Neutrophil (primary cell): ENCODE measurements around the gene ZNF208.
"Not testable (repeated sequence)": the region's sequence is repeated elsewhere in the genome, so short reads cannot be mapped to it uniquely, and the experiment has no call there.

Experiments used
- H3K27ac ChIP-seq: fragments of 200-600 bp; sonication (generic); 2 replicates; pipeline ENCODE4 v1.5.1; 2016; ENCODE audit warnings: mild to moderate bottlenecking, moderate library complexity
- H3K27me3 ChIP-seq: fragments of 200-600 bp; sonication (generic); 2 replicates; pipeline ENCODE4 v1.6.0; 2016; ENCODE audit warnings: mild to moderate bottlenecking
- H3K36me3 ChIP-seq: fragments of 200-600 bp; sonication (generic); 2 replicates; pipeline ENCODE4 v1.5.1; 2017
- H3K4me1 ChIP-seq, 2 experiments: fragments of 200-600 bp in 1 of 2; sonication (generic) in 1 of 2; 1 replicate in 1 of 2; 2 replicates in 1 of 2; pipeline versions ENCODE4 v1.5.1 to v1.6.1; 2013 to 2016; ENCODE audit warnings: low read depth in 1 of 2, low read length in 1 of 2, mild to moderate bottlenecking in 1 of 2, moderate library complexity in 1 of 2; ENCODE audit not compliant: control insufficient read depth in 1 of 2, insufficient read depth in 1 of 2
- H3K4me3 ChIP-seq, 2 experiments: fragments of 200-600 bp in 1 of 2; sonication (generic) in 1 of 2; 1 replicate in 1 of 2; 2 replicates in 1 of 2; pipeline ENCODE4 v1.5.1; 2013 to 2016; ENCODE audit warnings: low read depth in 1 of 2, low read length in 1 of 2, mild to moderate bottlenecking in 1 of 2, moderate library complexity in 1 of 2
- H3K9me3 ChIP-seq: fragments of 200-600 bp; sonication (generic); 2 replicates; pipeline ENCODE4 v1.5.1; 2016
- TF ChIP-seq, protein P1 (sequence below): fragments of 200-600 bp; sonication (generic); IDR thresholded peaks from 2 replicates; pipeline ENCODE4 v1.5.1; 2016; ENCODE audit warnings: antibody characterized with exemption

Gene ZNF208

DNA sequence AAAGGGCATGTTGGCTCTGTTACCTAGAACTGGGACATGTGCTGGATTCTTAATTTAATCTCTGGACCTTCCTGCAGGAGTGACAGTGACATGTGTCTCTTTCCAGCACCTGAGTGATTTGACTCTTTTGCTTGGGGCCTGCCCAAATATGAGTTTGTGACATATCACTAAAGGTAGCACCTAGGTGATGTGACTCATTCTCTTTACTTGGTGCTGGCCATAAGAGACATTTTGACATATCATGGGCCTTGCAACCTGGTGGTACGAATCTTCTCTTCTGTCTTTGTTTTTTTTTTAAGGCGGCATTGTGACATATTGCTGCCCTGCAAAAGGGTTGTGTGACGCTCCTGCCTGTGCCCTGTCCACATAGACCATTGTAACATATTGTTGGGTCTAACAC is 108.9 kb downstream of the ZNF208 start:
- TF ChIP-seq, protein P1, sequence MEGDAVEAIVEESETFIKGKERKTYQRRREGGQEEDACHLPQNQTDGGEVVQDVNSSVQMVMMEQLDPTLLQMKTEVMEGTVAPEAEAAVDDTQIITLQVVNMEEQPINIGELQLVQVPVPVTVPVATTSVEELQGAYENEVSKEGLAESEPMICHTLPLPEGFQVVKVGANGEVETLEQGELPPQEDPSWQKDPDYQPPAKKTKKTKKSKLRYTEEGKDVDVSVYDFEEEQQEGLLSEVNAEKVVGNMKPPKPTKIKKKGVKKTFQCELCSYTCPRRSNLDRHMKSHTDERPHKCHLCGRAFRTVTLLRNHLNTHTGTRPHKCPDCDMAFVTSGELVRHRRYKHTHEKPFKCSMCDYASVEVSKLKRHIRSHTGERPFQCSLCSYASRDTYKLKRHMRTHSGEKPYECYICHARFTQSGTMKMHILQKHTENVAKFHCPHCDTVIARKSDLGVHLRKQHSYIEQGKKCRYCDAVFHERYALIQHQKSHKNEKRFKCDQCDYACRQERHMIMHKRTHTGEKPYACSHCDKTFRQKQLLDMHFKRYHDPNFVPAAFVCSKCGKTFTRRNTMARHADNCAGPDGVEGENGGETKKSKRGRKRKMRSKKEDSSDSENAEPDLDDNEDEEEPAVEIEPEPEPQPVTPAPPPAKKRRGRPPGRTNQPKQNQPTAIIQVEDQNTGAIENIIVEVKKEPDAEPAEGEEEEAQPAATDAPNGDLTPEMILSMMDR, result no peak
- no peak overlapping the region for H3K4me3 ChIP-seq
- no peak overlapping the region for H3K27ac ChIP-seq
- no peaks in the 10 kb centered on the region for H3K4me1 ChIP-seq
- peaks cover 11% of the 10 kb centered on the region for H3K9me3 ChIP-seq
- no peaks in the 10 kb centered on the region for H3K27me3 ChIP-seq
- no peaks in the 10 kb centered on the region for H3K36me3 ChIP-seq

DNA sequence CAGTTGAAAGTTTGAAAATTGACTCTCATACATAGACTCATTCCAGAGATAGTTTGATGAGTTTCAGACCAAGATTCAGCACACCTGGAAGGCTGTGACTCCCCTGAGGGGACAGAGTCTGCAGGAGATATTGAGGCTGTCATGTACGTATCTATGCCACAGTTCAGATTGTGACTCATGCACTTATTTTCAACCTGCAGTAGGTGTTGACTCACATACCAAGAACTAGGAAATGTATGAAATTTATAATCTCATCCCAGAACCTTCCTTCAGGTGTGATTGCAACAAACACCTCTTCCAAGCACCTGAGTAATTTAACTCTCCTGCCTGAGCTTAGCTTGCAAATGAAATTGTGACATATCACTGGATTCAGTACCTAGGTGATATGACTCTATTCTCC is 110.3 kb downstream of the ZNF208 start:
- Histone ChIP-seq H3K27ac (no peak overlapping the region), H3K9me3 (peaks cover 6% of the 10 kb centered on the region), H3K36me3 (no peaks in the 10 kb centered on the region), H3K4me3 (no peak overlapping the region), H3K4me1 (no peaks in the 10 kb centered on the region), H3K27me3 (no peaks in the 10 kb centered on the region)
- TF ChIP-seq, protein P1, result no peak

DNA sequence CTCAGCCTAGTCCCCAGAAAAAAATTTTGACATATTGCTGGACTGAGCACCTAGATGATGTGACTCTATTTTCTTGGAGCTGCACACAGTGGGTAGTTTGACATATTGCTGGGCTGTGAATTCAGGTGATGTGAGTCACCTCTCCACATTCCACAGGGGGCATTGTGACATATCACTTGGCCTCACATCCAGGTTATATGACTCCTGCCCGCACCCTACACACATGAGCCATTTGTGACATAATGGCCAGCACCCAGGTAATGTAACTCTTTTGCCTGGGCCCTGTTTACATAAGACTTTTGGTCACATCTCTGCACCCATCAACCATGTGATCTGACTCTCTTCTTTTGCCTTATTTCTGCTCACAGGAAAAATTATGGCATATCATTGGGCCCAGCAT is 119.7 kb downstream of the ZNF208 start:
- no peak overlapping the region for H3K27ac ChIP-seq
- no peaks in the 10 kb centered on the region for H3K9me3 ChIP-seq
- H3K4me1 ChIP-seq, result no peaks in the 10 kb centered on the region
- no peaks in the 10 kb centered on the region for H3K27me3 ChIP-seq
- no peak overlapping the region for H3K4me3 ChIP-seq
- TF ChIP-seq, protein P1, result no peak
- no peaks in the 10 kb centered on the region for H3K36me3 ChIP-seq

DNA sequence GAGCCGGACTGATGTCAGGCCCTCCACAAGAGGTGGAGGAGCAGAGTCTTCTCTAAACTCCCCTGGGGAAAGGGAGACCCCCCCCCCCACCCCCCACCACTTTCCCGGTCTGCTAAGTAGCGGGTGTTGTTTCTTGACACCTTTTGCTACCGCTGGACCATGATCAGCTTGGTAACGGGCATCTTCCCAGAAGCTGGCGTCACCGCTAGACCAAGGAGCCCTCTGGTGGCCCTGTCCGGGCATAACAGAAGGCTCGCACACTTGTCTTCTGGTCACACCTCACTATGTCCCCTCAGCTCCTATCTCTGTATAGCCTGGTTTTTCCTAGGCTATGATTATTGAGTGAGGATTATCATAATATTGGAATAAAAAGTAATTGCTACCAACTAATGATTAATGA is 120.7 kb downstream of the ZNF208 start:
- not testable (repeated sequence) for H3K36me3 ChIP-seq, H3K4me3 ChIP-seq, H3K9me3 ChIP-seq, H3K4me1 ChIP-seq, H3K27me3 ChIP-seq, H3K27ac ChIP-seq

DNA sequence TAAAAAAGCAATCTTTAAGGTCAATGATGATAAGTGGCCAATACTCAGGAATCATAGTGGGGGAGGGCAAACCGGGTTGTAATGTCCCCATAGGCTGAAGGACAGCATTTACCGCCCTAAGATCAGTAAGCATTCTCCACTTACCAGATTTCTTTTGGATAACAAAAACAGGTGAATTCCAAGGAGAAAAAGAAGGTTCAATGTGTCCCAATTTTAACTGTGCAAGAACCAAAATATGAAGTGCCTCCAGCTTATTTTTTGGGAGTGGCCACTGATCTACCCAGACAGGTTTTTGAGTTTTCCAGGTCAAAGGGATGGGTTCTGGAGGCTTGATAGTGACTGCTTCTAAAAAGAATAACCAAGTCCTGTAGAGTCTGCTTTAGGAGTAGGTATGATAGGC is 125.2 kb downstream of the ZNF208 start:
- not testable (repeated sequence) for H3K27ac ChIP-seq, H3K27me3 ChIP-seq, H3K4me3 ChIP-seq, H3K4me1 ChIP-seq, H3K36me3 ChIP-seq, H3K9me3 ChIP-seq

DNA sequence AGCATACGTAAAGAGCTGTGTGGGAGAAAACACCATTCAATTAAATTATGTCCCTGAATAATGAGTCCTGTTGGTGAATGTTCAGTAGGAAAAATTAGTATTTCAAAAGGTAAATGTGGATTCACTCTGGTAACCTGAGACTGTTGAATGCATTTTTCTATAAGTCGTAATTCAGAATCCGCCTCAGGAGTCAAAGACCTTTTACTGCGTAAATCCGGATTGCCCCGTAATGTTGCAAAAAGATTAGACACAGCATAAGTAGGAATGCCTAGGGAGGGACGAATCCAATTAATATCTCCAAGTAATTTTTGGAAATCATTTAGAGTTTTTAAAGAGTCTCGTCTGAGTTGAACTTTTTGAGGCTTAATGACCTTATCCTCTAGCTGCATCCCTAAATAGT is 126.0 kb downstream of the ZNF208 start:
- not testable (repeated sequence) for H3K27ac ChIP-seq, H3K4me3 ChIP-seq, H3K36me3 ChIP-seq, H3K4me1 ChIP-seq, H3K27me3 ChIP-seq, H3K9me3 ChIP-seq

DNA sequence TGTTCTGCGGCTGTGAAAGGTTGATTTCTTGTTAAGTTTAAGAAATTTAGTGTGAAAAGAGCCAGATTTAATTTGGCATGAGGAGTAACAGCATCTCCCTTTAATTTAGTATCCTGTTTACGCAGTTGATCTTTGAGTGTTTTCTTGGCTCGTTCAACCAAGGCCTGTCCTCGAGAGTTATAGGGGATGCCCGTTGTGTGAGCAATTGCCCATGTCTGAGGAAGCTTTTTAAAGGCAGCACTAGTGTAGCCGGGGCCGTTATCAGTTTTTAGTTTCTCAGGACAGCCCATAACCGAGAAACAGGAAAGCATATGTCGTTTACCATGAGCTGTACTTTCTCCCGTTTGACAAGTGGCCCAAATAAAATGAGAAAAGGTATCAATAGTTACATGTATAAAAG is 127.2 kb downstream of the ZNF208 start:
- no peaks in the 10 kb centered on the region for H3K9me3 ChIP-seq
- peaks cover 0 to 4% of the 10 kb centered on the region in 2 experiments for H3K4me1 ChIP-seq
- H3K27me3 ChIP-seq, result no peaks in the 10 kb centered on the region
- TF ChIP-seq, protein P1, result no peak
- no peak overlapping the region for H3K27ac ChIP-seq
- H3K4me3 ChIP-seq, result no peak overlapping the region
- H3K36me3 ChIP-seq, result no peaks in the 10 kb centered on the region
